SK-N-SH (cell line): ENCODE data around the gene SMPD3. TPM values are rescaled to one million over a fixed set of nuclear protein-coding genes. Genes with fewer than 3 reads are reported as not detected.

Experiments
- CTCF ChIA-PET: fragments of 300-600, 350-600 bp; formaldehyde crosslinking; extraction: SDS; loops from one replicate; lab custom pipeline; 2021; lab: Yijun Ruan, JAX
- POLR2A ChIA-PET: fragments of 350-600 bp; sonication (Branson Sonifier 250); formaldehyde crosslinking; extraction: SDS; loops from one replicate; lab custom pipeline; 2020; ENCODE audit warnings: antibody characterized with exemption, inconsistent platforms; lab: Yijun Ruan, JAX
- DNase-seq: peaks from one replicate; pipeline ENCODE4 v3.0.0; 2012
- H2AFZ ChIP-seq: fragments of 200-600 bp; sonication (generic); 2 replicates; pipeline ENCODE4 v1.8.1; 2016; ENCODE audit warnings: antibody characterized with exemption, mild to moderate bottlenecking, low read depth
- H3F3A ChIP-seq: fragments of 200-600 bp; sonication (generic); replicated peaks from 2 replicates; pipeline ENCODE3; 2016; ENCODE audit warnings: antibody characterized with exemption, mild to moderate bottlenecking; ENCODE audit not compliant: insufficient read depth
- H3K27ac ChIP-seq, 2 experiments: fragments of 200-500 bp in 1 of 2; fragments of 200-600 bp in 1 of 2; sonication (Bioruptor generic) in 1 of 2; sonication (generic), shearing (Covaris generic) in 1 of 2; 2 replicates each; pipeline versions ENCODE4 v1.5.1 to v1.6.1; 2014 to 2016; ENCODE audit warnings: low read depth in 2 of 2, inconsistent platforms in 1 of 2, low read length in 1 of 2, mild to moderate bottlenecking in 1 of 2, mixed read lengths in 1 of 2
- H3K27me3 ChIP-seq: fragments of 200-600 bp; sonication (generic), shearing (Covaris generic); 2 replicates; pipeline ENCODE4 v1.6.1; 2016; ENCODE audit warnings: mixed run types; ENCODE audit not compliant: insufficient read depth
- H3K36me3 ChIP-seq, 2 experiments: fragments of 200-500 bp in 1 of 2; fragments of 200-600 bp in 1 of 2; sonication (Bioruptor generic) in 1 of 2; sonication (generic) in 1 of 2; replicated peaks in 1 of 2; 2 replicates each; pipeline versions ENCODE3 to v1.5.1; 2014 to 2016; ENCODE audit warnings: low read length in 1 of 2, mild to moderate bottlenecking in 1 of 2; ENCODE audit not compliant: insufficient read depth in 2 of 2, control insufficient read depth in 1 of 2
- H3K4me1 ChIP-seq, 2 experiments: fragments of 200-500 bp in 1 of 2; fragments of 200-600 bp in 1 of 2; sonication (Bioruptor generic) in 1 of 2; sonication (generic), shearing (Covaris generic) in 1 of 2; 2 replicates each; pipeline versions ENCODE4 v1.5.1 to v1.6.1; 2014 to 2016; ENCODE audit warnings: low read depth in 1 of 2, low read length in 1 of 2, mixed run types in 1 of 2; ENCODE audit not compliant: insufficient read depth in 2 of 2, control insufficient read depth in 1 of 2
- H3K4me2 ChIP-seq: fragments of 200-600 bp; sonication (generic), shearing (Covaris generic); 2 replicates; pipeline ENCODE4 v1.6.1; 2017; ENCODE audit warnings: mixed run types
- H3K4me3 ChIP-seq, 2 experiments: fragments of 200-500 bp in 1 of 2; fragments of 200-600 bp in 1 of 2; sonication (Bioruptor generic) in 1 of 2; sonication (generic), shearing (Covaris generic) in 1 of 2; 2 replicates each; pipeline versions ENCODE4 v1.5.1 to v1.8.1; 2014 to 2016; ENCODE audit warnings: low read depth in 2 of 2, inconsistent platforms in 1 of 2, low read length in 1 of 2, mild to moderate bottlenecking in 1 of 2, mixed read lengths in 1 of 2, moderate library complexity in 1 of 2
- H3K79me2 ChIP-seq: fragments of 200-600 bp; sonication (generic); 2 replicates; pipeline ENCODE4 v1.8.1; 2017; ENCODE audit warnings: mild to moderate bottlenecking; ENCODE audit not compliant: insufficient read depth
- H3K9ac ChIP-seq: fragments of 200-600 bp; sonication (generic); 2 replicates; pipeline ENCODE4 v1.6.1; 2017; ENCODE audit warnings: mixed run types
- H3K9me2 ChIP-seq: fragments of 200-600 bp; sonication (generic); 2 replicates; pipeline ENCODE4 v1.6.1; 2017; ENCODE audit warnings: mixed run types
- H3K9me3 ChIP-seq: fragments of 200-600 bp; sonication (generic); 2 replicates; pipeline ENCODE4 v1.6.1; 2017; ENCODE audit warnings: mixed run types, mild to moderate bottlenecking, moderate library complexity
- H4K20me1 ChIP-seq: fragments of 200-600 bp; sonication (generic); 2 replicates; pipeline ENCODE4 v1.6.1; 2017; ENCODE audit warnings: mild to moderate bottlenecking, mixed run types; ENCODE audit not compliant: insufficient read depth
- CHD2 ChIP-seq: fragments of 150-350 bp; IDR thresholded peaks from 2 replicates; pipeline ENCODE4 v1.6.1; 2018; ENCODE audit warnings: low read length; ENCODE audit not compliant: partially characterized antibody
- EP300 ChIP-seq, 2 experiments: IDR thresholded peaks; 2 replicates each; pipeline versions ENCODE4 v1.4.0 to v1.6.1; 2012; ENCODE audit warnings: borderline replicate concordance in 1 of 2, low read depth in 1 of 2, low read length in 1 of 2
- EZH2phosphoT487 ChIP-seq: fragments of 200-600 bp; sonication (generic); IDR thresholded peaks from 2 replicates; pipeline ENCODE4 v1.6.1; 2017; ENCODE audit warnings: low read depth, mixed run types, mild to moderate bottlenecking, antibody characterized with exemption, moderate library complexity, borderline replicate concordance
- FOXJ3 ChIP-seq: sonication (generic); formaldehyde crosslinking; IDR thresholded peaks from 2 replicates; pipeline ENCODE4 v1.5.1; 2020; ENCODE audit warnings: mild to moderate bottlenecking, missing genetic modification reagents
- FOXM1 ChIP-seq: IDR thresholded peaks from 2 replicates; pipeline ENCODE4 v1.4.0; 2012; ENCODE audit warnings: low read depth, mild to moderate bottlenecking
- GATA2 ChIP-seq: sonication (generic); formaldehyde crosslinking; IDR thresholded peaks from 2 replicates; pipeline ENCODE4 v1.5.0; 2020; ENCODE audit warnings: mild to moderate bottlenecking, missing genetic modification reagents
- MEF2A ChIP-seq: IDR thresholded peaks from 2 replicates; pipeline ENCODE4 v1.4.0; 2012; ENCODE audit warnings: low read depth, borderline replicate concordance
- MXI1 ChIP-seq: IDR thresholded peaks from 2 replicates; pipeline ENCODE4 v1.6.1; 2012; ENCODE audit warnings: mild to moderate bottlenecking, low read depth, low read length, improper control_type of control experiment
- RCOR1 ChIP-seq: fragments of 150-350 bp; IDR thresholded peaks from 2 replicates; pipeline ENCODE4 v1.6.1; 2017; ENCODE audit warnings: antibody characterized with exemption, low read length
- RXRA ChIP-seq: IDR thresholded peaks from 2 replicates; pipeline ENCODE4 v1.4.0; 2012; ENCODE audit warnings: low read depth, mild to moderate bottlenecking, borderline replicate concordance
- SIN3A ChIP-seq: IDR thresholded peaks from 2 replicates; pipeline ENCODE4 v1.6.1; 2012; ENCODE audit warnings: low read depth, mild to moderate bottlenecking, low read length, moderate library complexity, borderline replicate concordance
- SMC3 ChIP-seq: IDR thresholded peaks from 2 replicates; pipeline ENCODE4 v1.6.1; 2012; ENCODE audit warnings: low read depth, low read length, improper control_type of control experiment
- TAF1 ChIP-seq: IDR thresholded peaks from 2 replicates; pipeline ENCODE4 v1.6.1; 2012; ENCODE audit warnings: low read depth, mild to moderate bottlenecking, low read length, moderate library complexity, borderline replicate concordance
- USF2 ChIP-seq: fragments of 150-350 bp; IDR thresholded peaks from 2 replicates; pipeline ENCODE4 v1.6.1; 2017; ENCODE audit warnings: antibody characterized with exemption, low read length, low read depth, borderline replicate concordance
- YY1 ChIP-seq: IDR thresholded peaks from 2 replicates; pipeline ENCODE4 v1.4.0; 2012; ENCODE audit warnings: low read depth, mild to moderate bottlenecking
- WGBS: methylation state at CpG from one replicate; pipeline ENCODE4 v1.1.6; 2017; ENCODE audit warnings: low lambda C conversion rate; 5-methylcytosine and 5-hydroxymethylcytosine counted together
- polyA plus RNA-seq, 3 experiments: library from polyadenylated mRNA; depleted of rRNA; stranded (reverse); fragments of >200 nt; gene quantifications; 2 replicates each; pipeline ENCODE4 v1.2.3, GENCODE V29; 2012
- TF ChIP-seq, protein P1 (sequence below): IDR thresholded peaks from 2 replicates; pipeline ENCODE4 v1.4.0; 2012; ENCODE audit warnings: low read depth
- TF ChIP-seq, protein P2 (sequence below): IDR thresholded peaks from 2 replicates; pipeline ENCODE4; 2012

Gene SMPD3
- polyA plus RNA-seq, 1 of the 3 experiments (the other 2 are of a cell fraction), result 0.38 TPM

DNA sequence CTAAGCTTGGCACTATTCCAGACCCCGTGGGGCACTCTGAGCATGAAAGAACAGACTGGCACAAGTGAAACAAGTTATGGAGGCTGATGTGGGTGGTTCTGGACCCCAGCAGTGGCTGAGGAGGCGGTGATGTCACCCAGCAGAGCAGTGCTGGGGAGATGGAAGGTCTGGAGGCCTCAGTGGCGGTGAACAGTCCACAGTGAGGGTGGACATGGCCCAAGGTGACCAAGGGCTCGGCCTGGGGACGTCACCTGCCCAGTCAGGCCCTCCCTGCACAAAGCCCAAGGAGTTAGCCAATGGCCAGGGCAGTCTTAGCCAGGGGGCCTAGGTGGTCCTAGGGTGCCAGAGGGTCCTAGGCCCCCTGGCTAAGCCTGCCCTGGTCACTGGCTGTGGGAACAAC, 24.5 kb downstream of the SMPD3 start:
- Histone ChIP-seq H3K9me2 (no peaks in the 10 kb centered on the region), H3K9me3 (no peaks in the 10 kb centered on the region), H3K27ac (no peak overlapping the region), H3K4me1 (peaks cover 0 to 2% of the 10 kb centered on the region in 2 experiments; a peak in 1 of 4 replicates), H3K27me3 (peaks cover 9% of the 10 kb centered on the region; the same call in 1 of the 2 replicates), H3K9ac (no peak overlapping the region), H3K36me3 (no peaks in the 10 kb centered on the region), H3F3A (no peaks in the 10 kb centered on the region), H3K79me2 (no peaks in the 10 kb centered on the region), H2AFZ (no peak overlapping the region), H3K4me3 (no peak overlapping the region), H4K20me1 (no peaks in the 10 kb centered on the region), H3K4me2 (no peak overlapping the region)
- ChIA-PET CTCF (interaction anchor here (0.7 to 1.4 kb wide), 4 partner anchors 20 to 59 kb away, joined by 3 to 5 read pairs (median 4); no protein-coding TSS in a partner anchor), POLR2A (no interaction called here)
- TF ChIP-seq TAF1 (no peak), MXI1 (no peak), SMC3 (no peak), CHD2 (no peak), EP300 (IDR thresholded peaks at IDR 0.05; ENCODE audit: borderline replicate concordance in 1 of 2, low read depth in 1 of 2, low read length in 1 of 2) (no peak), RXRA (no peak), GATA2 (CRISPR knock-in tag) (no peak), YY1 (no peak), USF2 (no peak), FOXM1 (no peak), EZH2phosphoT487 (no peak), FOXJ3 (CRISPR knock-in tag) (no peak), MEF2A (no peak), SIN3A (no peak), RCOR1 (no peak)
- TF ChIP-seq, protein P1, sequence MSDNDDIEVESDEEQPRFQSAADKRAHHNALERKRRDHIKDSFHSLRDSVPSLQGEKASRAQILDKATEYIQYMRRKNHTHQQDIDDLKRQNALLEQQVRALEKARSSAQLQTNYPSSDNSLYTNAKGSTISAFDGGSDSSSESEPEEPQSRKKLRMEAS, result no peak
- TF ChIP-seq, protein P2, sequence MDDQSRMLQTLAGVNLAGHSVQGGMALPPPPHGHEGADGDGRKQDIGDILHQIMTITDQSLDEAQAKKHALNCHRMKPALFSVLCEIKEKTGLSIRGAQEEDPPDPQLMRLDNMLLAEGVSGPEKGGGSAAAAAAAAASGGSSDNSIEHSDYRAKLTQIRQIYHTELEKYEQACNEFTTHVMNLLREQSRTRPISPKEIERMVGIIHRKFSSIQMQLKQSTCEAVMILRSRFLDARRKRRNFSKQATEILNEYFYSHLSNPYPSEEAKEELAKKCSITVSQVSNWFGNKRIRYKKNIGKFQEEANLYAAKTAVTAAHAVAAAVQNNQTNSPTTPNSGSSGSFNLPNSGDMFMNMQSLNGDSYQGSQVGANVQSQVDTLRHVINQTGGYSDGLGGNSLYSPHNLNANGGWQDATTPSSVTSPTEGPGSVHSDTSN, result no peak
- WGBS, result 8% methylated on average over 3 of the region's 5 CpGs
- no peak for DNase-seq
